Measurements from ENCODE around the gene PBXIP1. TPM values are rescaled to one million over a fixed set of nuclear protein-coding genes. Genes with fewer than 3 reads are reported as not detected.

Gene PBXIP1
- 69.2 TPM for polyA plus RNA-seq (2013, experiment 1 of 2)
- polyA plus RNA-seq (2013, experiment 2 of 2), result 66.7 TPM

GRCh38 chr1:154955718-154956543, at the start of gene PBXIP1:
Gene PBXIP1 (minus strand): TSS chr1:154956099. CDS start chr1:154953721, 2,378 bp downstream.
- H3K36me3 ChIP-seq (ENCODE audit: control insufficient read depth in 1 of 2, insufficient read depth in 2 of 2, low read depth in 1 of 2, low read length in 2 of 2), result peaks cover 25 to 29% of the 10 kb centered on the region in 2 experiments
- peak within 1 kb of the TSS; percentile 55 to 90 for H3K4me3 ChIP-seq (ENCODE audit: insufficient read depth in 1 of 2, low read depth in 1 of 2, low read length in 2 of 2)
- no peak within 1 kb of the TSS for H3K14ac ChIP-seq (ENCODE audit: low read length in 2 of 2)
- DNase-seq, result peak; percentile 96
- 0% methylated on average over 13 of the region's 18 CpGs for WGBS
- H3K9me3 ChIP-seq (ENCODE audit: control insufficient read depth, low read length), result no peaks in the 10 kb centered on the region
- no peaks in the 10 kb centered on the region for H3K27me3 ChIP-seq (ENCODE audit: control insufficient read depth in 1 of 2, insufficient read depth in 1 of 2, low read length in 2 of 2)
- H4K8ac ChIP-seq (ENCODE audit: low read length), result peak within 1 kb of the TSS; percentile 88
- H2AK5ac ChIP-seq (ENCODE audit: low read length, severe bottlenecking), result peak within 1 kb of the TSS; percentile 55
- H4K91ac ChIP-seq (ENCODE audit: low read length), result peak within 1 kb of the TSS; percentile 31
- peak within 1 kb of the TSS; percentile 72 for H2AFZ ChIP-seq (ENCODE audit: low read depth, low read length)
- peak within 1 kb of the TSS; percentile 9 to 58 for H2BK12ac ChIP-seq (ENCODE audit: low read length in 2 of 2)
- H3K9ac ChIP-seq (ENCODE audit: low read length), result peak within 1 kb of the TSS; percentile 97
- H3K79me1 ChIP-seq (replicated peaks; ENCODE audit: low read length, poor library complexity, severe bottlenecking), result peaks cover 59% of the 10 kb centered on the region
- no peak within 1 kb of the TSS for H2BK15ac ChIP-seq (ENCODE audit: low read depth, poor library complexity, severe bottlenecking)
- H3K4me2 ChIP-seq (ENCODE audit: low read length, poor library complexity, severe bottlenecking), result peak within 1 kb of the TSS; percentile 78
- no peak within 1 kb of the TSS for H2BK5ac ChIP-seq (ENCODE audit: low read depth, low read length, poor library complexity, severe bottlenecking)
- peak within 1 kb of the TSS in 1 of 2 experiments; percentile 64 for H3K18ac ChIP-seq (ENCODE audit: low read depth in 1 of 2, low read length in 2 of 2)
- peaks cover 30% of the 10 kb centered on the region for H3K4me1 ChIP-seq (ENCODE audit: control insufficient read depth, insufficient read depth, low read depth, low read length)
- H3K27ac ChIP-seq (ENCODE audit: low read length, poor library complexity, severe bottlenecking), result peak within 1 kb of the TSS; percentile 92
- peak within 1 kb of the TSS in 1 of 2 experiments; percentile 46 for H3K23ac ChIP-seq (ENCODE audit: low read length in 2 of 2)
- peak within 1 kb of the TSS; percentile 52 for H2BK120ac ChIP-seq (ENCODE audit: low read depth, low read length)
- peak within 1 kb of the TSS in 1 of 2 experiments; percentile 64 for H3K4ac ChIP-seq (ENCODE audit: low read depth in 1 of 2, low read length in 2 of 2)

- Histone ChIP-seq H3K9me3 (ENCODE audit: control insufficient read depth, low read length) (no peaks in the 10 kb centered on the region), H3K4me1 (ENCODE audit: control insufficient read depth, insufficient read depth, low read depth, low read length) (peaks cover 31% of the 10 kb centered on the region), H3K9ac (ENCODE audit: low read length) (peak overlapping the region; percentile 96), H2AFZ (ENCODE audit: low read depth, low read length) (no peak overlapping the region), H4K8ac (ENCODE audit: low read length) (no peak overlapping the region), H3K4me3 (ENCODE audit: insufficient read depth in 1 of 2, low read depth in 1 of 2, low read length in 2 of 2) (peak overlapping the region in 1 of 2 experiments; percentile 44), H2BK15ac (ENCODE audit: low read depth, poor library complexity, severe bottlenecking) (no peak overlapping the region), H3K18ac (ENCODE audit: low read depth in 1 of 2, low read length in 2 of 2) (no peak overlapping the region), H3K4me2 (ENCODE audit: low read length, poor library complexity, severe bottlenecking) (no peak overlapping the region), H3K4ac (ENCODE audit: low read depth in 1 of 2, low read length in 2 of 2) (no peak overlapping the region), H3K27me3 (ENCODE audit: control insufficient read depth in 1 of 2, insufficient read depth in 1 of 2, low read length in 2 of 2) (no peaks in the 10 kb centered on the region), H2BK12ac (ENCODE audit: low read length in 2 of 2) (peak overlapping the region in 1 of 2 experiments; percentile 12), H2AK5ac (ENCODE audit: low read length, severe bottlenecking) (peak overlapping the region; percentile 14), H3K14ac (ENCODE audit: low read length in 2 of 2) (no peak overlapping the region), H3K23ac (ENCODE audit: low read length in 2 of 2) (no peak overlapping the region), H3K36me3 (ENCODE audit: control insufficient read depth in 1 of 2, insufficient read depth in 2 of 2, low read depth in 1 of 2, low read length in 2 of 2) (peaks cover 3 to 48% of the 10 kb centered on the region in 2 experiments), H4K91ac (ENCODE audit: low read length) (peak overlapping the region; percentile 45), H3K79me1 (replicated peaks; ENCODE audit: low read length, poor library complexity, severe bottlenecking) (peaks cover 27% of the 10 kb centered on the region), H3K27ac (ENCODE audit: low read length, poor library complexity, severe bottlenecking) (no peak overlapping the region), H2BK120ac (ENCODE audit: low read depth, low read length) (no peak overlapping the region), H2BK5ac (ENCODE audit: low read depth, low read length, poor library complexity, severe bottlenecking) (no peak overlapping the region)
- no peak for DNase-seq
- 95% methylated on average over 8 of the region's 17 CpGs for WGBS
Measured at GRCh38 chr1:155005076-155006011, 49.4 kb upstream of the PBXIP1 start.

- Histone ChIP-seq H2AFZ (ENCODE audit: low read depth, low read length) (no peak overlapping the region), H3K4ac (ENCODE audit: low read depth in 1 of 2, low read length in 2 of 2) (peak overlapping the region; percentile 64 to 69), H3K14ac (ENCODE audit: low read length in 2 of 2) (peak overlapping the region in 1 of 2 experiments; percentile 84), H4K8ac (ENCODE audit: low read length) (peak overlapping the region; percentile 29), H2BK120ac (ENCODE audit: low read depth, low read length) (peak overlapping the region; percentile 98), H3K4me2 (ENCODE audit: low read length, poor library complexity, severe bottlenecking) (peak overlapping the region; percentile 62), H3K4me1 (ENCODE audit: control insufficient read depth, insufficient read depth, low read depth, low read length) (peaks cover 36% of the 10 kb centered on the region), H2AK5ac (ENCODE audit: low read length, severe bottlenecking) (peak overlapping the region; percentile 1), H3K9me3 (ENCODE audit: control insufficient read depth, low read length) (no peaks in the 10 kb centered on the region), H3K27me3 (ENCODE audit: control insufficient read depth in 1 of 2, insufficient read depth in 1 of 2, low read length in 2 of 2) (no peaks in the 10 kb centered on the region), H3K27ac (ENCODE audit: low read length, poor library complexity, severe bottlenecking) (peak overlapping the region; percentile 24), H4K91ac (ENCODE audit: low read length) (peak overlapping the region; percentile 48), H3K36me3 (ENCODE audit: control insufficient read depth in 1 of 2, insufficient read depth in 2 of 2, low read depth in 1 of 2, low read length in 2 of 2) (peaks cover 3 to 39% of the 10 kb centered on the region in 2 experiments), H3K18ac (ENCODE audit: low read depth in 1 of 2, low read length in 2 of 2) (peak overlapping the region; percentile 58 to 88), H2BK12ac (ENCODE audit: low read length in 2 of 2) (peak overlapping the region; percentile 59 to 92), H3K9ac (ENCODE audit: low read length) (peak overlapping the region; percentile 96), H2BK5ac (ENCODE audit: low read depth, low read length, poor library complexity, severe bottlenecking) (no peak overlapping the region), H3K79me1 (replicated peaks; ENCODE audit: low read length, poor library complexity, severe bottlenecking) (peaks cover 22% of the 10 kb centered on the region), H3K4me3 (ENCODE audit: insufficient read depth in 1 of 2, low read depth in 1 of 2, low read length in 2 of 2) (peak overlapping the region; percentile 83 to 100), H3K23ac (ENCODE audit: low read length in 2 of 2) (peak overlapping the region in 1 of 2 experiments; percentile 5), H2BK15ac (ENCODE audit: low read depth, poor library complexity, severe bottlenecking) (no peak overlapping the region)
- no peak for DNase-seq
- WGBS, result 56% methylated on average over 5 of the region's 5 CpGs
Measured at GRCh38 chr1:155004352-155005075, 48.6 kb upstream of the PBXIP1 start.

All from mesenchymal stem cell (in vitro differentiated cells and primary cell).